ENCODE results near the gene ASCL2.

- TF ChIP-seq POLR2A (IDR thresholded peaks at IDR 0.05; ENCODE audit: low read depth, low read length) (no peak), EZH2 (IDR thresholded peaks at IDR 0.05; ENCODE audit: borderline replicate concordance, low read depth, low read length, severe bottlenecking) (no peak), GATA2 (IDR thresholded peaks at IDR 0.05; ENCODE audit: insufficient read depth, insufficient read length, low read depth, low read length) (no peak), POLR2AphosphoS5 (IDR thresholded peaks at IDR 0.05; ENCODE audit: insufficient read depth, low read depth, low read length) (no peak)
- TF ChIP-seq, protein P1, sequence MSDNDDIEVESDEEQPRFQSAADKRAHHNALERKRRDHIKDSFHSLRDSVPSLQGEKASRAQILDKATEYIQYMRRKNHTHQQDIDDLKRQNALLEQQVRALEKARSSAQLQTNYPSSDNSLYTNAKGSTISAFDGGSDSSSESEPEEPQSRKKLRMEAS (IDR thresholded peaks at IDR 0.05; ENCODE audit: insufficient read depth, insufficient read length), result no peak
- TF ChIP-seq, protein P2, sequence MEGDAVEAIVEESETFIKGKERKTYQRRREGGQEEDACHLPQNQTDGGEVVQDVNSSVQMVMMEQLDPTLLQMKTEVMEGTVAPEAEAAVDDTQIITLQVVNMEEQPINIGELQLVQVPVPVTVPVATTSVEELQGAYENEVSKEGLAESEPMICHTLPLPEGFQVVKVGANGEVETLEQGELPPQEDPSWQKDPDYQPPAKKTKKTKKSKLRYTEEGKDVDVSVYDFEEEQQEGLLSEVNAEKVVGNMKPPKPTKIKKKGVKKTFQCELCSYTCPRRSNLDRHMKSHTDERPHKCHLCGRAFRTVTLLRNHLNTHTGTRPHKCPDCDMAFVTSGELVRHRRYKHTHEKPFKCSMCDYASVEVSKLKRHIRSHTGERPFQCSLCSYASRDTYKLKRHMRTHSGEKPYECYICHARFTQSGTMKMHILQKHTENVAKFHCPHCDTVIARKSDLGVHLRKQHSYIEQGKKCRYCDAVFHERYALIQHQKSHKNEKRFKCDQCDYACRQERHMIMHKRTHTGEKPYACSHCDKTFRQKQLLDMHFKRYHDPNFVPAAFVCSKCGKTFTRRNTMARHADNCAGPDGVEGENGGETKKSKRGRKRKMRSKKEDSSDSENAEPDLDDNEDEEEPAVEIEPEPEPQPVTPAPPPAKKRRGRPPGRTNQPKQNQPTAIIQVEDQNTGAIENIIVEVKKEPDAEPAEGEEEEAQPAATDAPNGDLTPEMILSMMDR (IDR thresholded peaks at IDR 0.05; ENCODE audit: extremely low read depth in 1 of 2, insufficient read depth in 1 of 2, low read depth in 1 of 2, low read length in 2 of 2), result no peak
Measured at GRCh38 chr11:2275334-2276279, 5.2 kb upstream of the ASCL2 start.

All from endothelial cell of umbilical vein (primary cell).